Prostate gland (tissue), 2 donors: ENCODE data around the gene MEG3.

Experiments
- POLR2A ChIP-seq: fragments of 450-650 bp; IDR thresholded peaks from one replicate; pipeline ENCODE4 v1.6.1; 2016; ENCODE audit warnings: antibody characterized with exemption, mild to moderate bottlenecking
- POLR2AphosphoS5 ChIP-seq: sonication (generic); formaldehyde crosslinking; IDR thresholded peaks from one replicate; pipeline ENCODE4 v1.6.1; 2017; ENCODE audit warnings: antibody characterized with exemption
- TF ChIP-seq, protein P1 (sequence below), 4 experiments: fragments of 200-600 bp in 2 of 4; fragments of 450-650 bp in 2 of 4; sonication (generic) in 2 of 4; IDR thresholded peaks; 1 replicate in 3 of 4; 2 replicates in 1 of 4; pipeline ENCODE4 v1.5.1; 2016 to 2019; ENCODE audit warnings: antibody characterized with exemption in 4 of 4, mild to moderate bottlenecking in 2 of 4, moderate library complexity in 2 of 4

DNA sequence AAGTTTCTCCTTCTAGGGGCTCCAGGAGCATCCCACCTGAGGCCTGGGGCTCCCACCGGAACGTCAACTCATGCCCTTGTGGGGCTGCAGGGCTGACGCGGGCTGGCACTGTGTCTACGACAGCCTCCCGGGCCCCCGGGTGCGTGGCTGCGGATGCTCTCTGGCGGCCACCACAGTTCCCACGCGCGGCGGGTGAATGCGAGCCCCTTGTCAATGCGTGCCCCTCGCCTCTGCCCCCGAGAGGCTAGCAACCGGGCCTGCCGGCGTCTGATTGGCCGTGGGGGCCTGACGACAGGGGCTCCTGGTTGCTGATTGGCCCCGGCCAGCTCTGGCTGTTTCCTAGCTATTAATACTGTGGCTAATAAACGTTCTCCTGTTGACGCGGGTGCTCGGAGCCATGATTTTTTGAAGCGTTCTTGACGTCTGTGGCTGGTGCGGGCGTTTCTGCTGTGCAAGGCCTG, 1.8 kb upstream of the MEG3 start:
- TF ChIP-seq, protein P1, sequence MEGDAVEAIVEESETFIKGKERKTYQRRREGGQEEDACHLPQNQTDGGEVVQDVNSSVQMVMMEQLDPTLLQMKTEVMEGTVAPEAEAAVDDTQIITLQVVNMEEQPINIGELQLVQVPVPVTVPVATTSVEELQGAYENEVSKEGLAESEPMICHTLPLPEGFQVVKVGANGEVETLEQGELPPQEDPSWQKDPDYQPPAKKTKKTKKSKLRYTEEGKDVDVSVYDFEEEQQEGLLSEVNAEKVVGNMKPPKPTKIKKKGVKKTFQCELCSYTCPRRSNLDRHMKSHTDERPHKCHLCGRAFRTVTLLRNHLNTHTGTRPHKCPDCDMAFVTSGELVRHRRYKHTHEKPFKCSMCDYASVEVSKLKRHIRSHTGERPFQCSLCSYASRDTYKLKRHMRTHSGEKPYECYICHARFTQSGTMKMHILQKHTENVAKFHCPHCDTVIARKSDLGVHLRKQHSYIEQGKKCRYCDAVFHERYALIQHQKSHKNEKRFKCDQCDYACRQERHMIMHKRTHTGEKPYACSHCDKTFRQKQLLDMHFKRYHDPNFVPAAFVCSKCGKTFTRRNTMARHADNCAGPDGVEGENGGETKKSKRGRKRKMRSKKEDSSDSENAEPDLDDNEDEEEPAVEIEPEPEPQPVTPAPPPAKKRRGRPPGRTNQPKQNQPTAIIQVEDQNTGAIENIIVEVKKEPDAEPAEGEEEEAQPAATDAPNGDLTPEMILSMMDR (IDR thresholded peaks at IDR 0.05), result no peak
- TF ChIP-seq POLR2A (no peak), POLR2AphosphoS5 (no peak)
